ENCODE measurements around the gene RAD51B.
"Not testable (repeated sequence)": the region's sequence is repeated elsewhere in the genome, so short reads cannot be mapped to it uniquely, and the experiment has no call there.

RAD51B gene

GRCh38 chr14:67816326-67817002 lies 3.1 kb upstream of the RAD51B start, which contains the start of gene ZFYVE26:
Gene ZFYVE26 (minus strand): TSS chr14:67816590. CDS start chr14:67815963, 627 bp downstream.
- TF ChIP-seq CTCF (IDR thresholded peaks at IDR 0.05; ENCODE audit: extremely low read depth, missing control alignments): no peak

GRCh38 chr14:67817750-67818438 lies 1.7 kb upstream of the RAD51B start:
- DNase-seq (ENCODE audit: low spot score): no peak
- TF ChIP-seq CTCF (IDR thresholded peaks at IDR 0.05; ENCODE audit: extremely low read depth, missing control alignments): no peak

More at GRCh38 chr14:67816326-67817002, 3.1 kb upstream of the RAD51B start, which contains the start of gene ZFYVE26:
- DNase-seq (ENCODE audit: low spot score): peak; percentile 87

GRCh38 chr14:67818476-67818875 lies 1.1 kb upstream of the RAD51B start:
- DNase-seq (ENCODE audit: low spot score): not testable (repeated sequence)

GRCh38 chr14:67820428-67820971 lies 921 bp downstream of the RAD51B start:
- no peak for DNase-seq (ENCODE audit: low spot score)
- TF ChIP-seq CTCF (IDR thresholded peaks at IDR 0.05; ENCODE audit: extremely low read depth, missing control alignments): no peak

- no peak for DNase-seq (ENCODE audit: low spot score)
- no peak for TF ChIP-seq CTCF (IDR thresholded peaks at IDR 0.05; ENCODE audit: extremely low read depth, missing control alignments)
These were observed 1.5 kb downstream of the RAD51B start for GRCh38 chr14:67821121-67821520.

- no peak for TF ChIP-seq CTCF (IDR thresholded peaks at IDR 0.05; ENCODE audit: extremely low read depth, missing control alignments)
- DNase-seq (ENCODE audit: low spot score): no peak
These were observed 11.5 kb downstream of the RAD51B start for GRCh38 chr14:67831113-67831512.

- TF ChIP-seq CTCF (IDR thresholded peaks at IDR 0.05; ENCODE audit: extremely low read depth, missing control alignments): no peak
These were observed 13.8 kb downstream of the RAD51B start for GRCh38 chr14:67833403-67833802.

More at GRCh38 chr14:67833403-67833802, 13.8 kb downstream of the RAD51B start:
- DNase-seq (ENCODE audit: low spot score): no peak

Measured in GM20000 (cell line).